ENCODE results near the gene DUS3L. TPM values are rescaled to one million over a fixed set of nuclear protein-coding genes. Genes with fewer than 3 reads are reported as not detected.

The DUS3L gene
- total RNA-seq, 1 donor from 2014 or later: 55.5 TPM

- no peak for DNase-seq (ENCODE audit: low read depth)
- peak; percentile 50 for FAIRE-seq
- TF ChIP-seq CTCF (IDR thresholded peaks at IDR 0.05; ENCODE audit: insufficient read depth, low read length, severe bottlenecking): no peak
- H3K4me3 ChIP-seq (ENCODE audit: low read depth, low read length): no peak overlapping the region
- H3K27me3 ChIP-seq (ENCODE audit: control insufficient read depth, insufficient read depth, low read length): no peaks in the 10 kb centered on the region
- no peaks in the 10 kb centered on the region for H3K36me3 ChIP-seq (ENCODE audit: control insufficient read depth, insufficient read depth, low read length)
Measured at GRCh38 chr19:5832527-5833216, 41.7 kb upstream of the DUS3L start.

- H3K4me3 ChIP-seq (ENCODE audit: low read depth, low read length): no peak overlapping the region
- no peaks in the 10 kb centered on the region for H3K27me3 ChIP-seq (ENCODE audit: control insufficient read depth, insufficient read depth, low read length)
- no peak for FAIRE-seq
- H3K36me3 ChIP-seq (ENCODE audit: control insufficient read depth, insufficient read depth, low read length): no peaks in the 10 kb centered on the region
- no peak for DNase-seq (ENCODE audit: low read depth)
- TF ChIP-seq CTCF (IDR thresholded peaks at IDR 0.05; ENCODE audit: insufficient read depth, low read length, severe bottlenecking): no peak
Measured at GRCh38 chr19:5832061-5832460, 41.1 kb upstream of the DUS3L start.

- Histone ChIP-seq H3K36me3 (ENCODE audit: control insufficient read depth, insufficient read depth, low read length) (no peaks in the 10 kb centered on the region), H3K27me3 (ENCODE audit: control insufficient read depth, insufficient read depth, low read length) (no peaks in the 10 kb centered on the region), H3K4me3 (ENCODE audit: low read depth, low read length) (no peak overlapping the region)
- no peak for TF ChIP-seq CTCF (IDR thresholded peaks at IDR 0.05; ENCODE audit: insufficient read depth, low read length, severe bottlenecking)
- FAIRE-seq (no peak), DNase-seq (ENCODE audit: low read depth) (no peak)
Measured at GRCh38 chr19:5831159-5831558, 40.2 kb upstream of the DUS3L start.

- FAIRE-seq: no peak
- H3K4me3 ChIP-seq (ENCODE audit: low read depth, low read length): no peak overlapping the region
- no peak for DNase-seq (ENCODE audit: low read depth)
- TF ChIP-seq CTCF (IDR thresholded peaks at IDR 0.05; ENCODE audit: insufficient read depth, low read length, severe bottlenecking): no peak
- no peaks in the 10 kb centered on the region for H3K36me3 ChIP-seq (ENCODE audit: control insufficient read depth, insufficient read depth, low read length)
- H3K27me3 ChIP-seq (ENCODE audit: control insufficient read depth, insufficient read depth, low read length): no peaks in the 10 kb centered on the region
Measured at GRCh38 chr19:5829567-5830310, 38.8 kb upstream of the DUS3L start.

GRCh38 chr19:5828661-5829566 lies 38.0 kb upstream of the DUS3L start:
- H3K27me3 ChIP-seq (ENCODE audit: control insufficient read depth, insufficient read depth, low read length): no peaks in the 10 kb centered on the region
- DNase-seq (ENCODE audit: low read depth): no peak
- no peaks in the 10 kb centered on the region for H3K36me3 ChIP-seq (ENCODE audit: control insufficient read depth, insufficient read depth, low read length)
- peak overlapping the region; percentile 66 for H3K4me3 ChIP-seq (ENCODE audit: low read depth, low read length)
- FAIRE-seq: peak; percentile 28
- no peak for TF ChIP-seq CTCF (IDR thresholded peaks at IDR 0.05; ENCODE audit: insufficient read depth, low read length, severe bottlenecking)

Data from bronchial epithelial cell (primary cell).